GM18519 (cell line): ENCODE results near the gene WNT5B.
"Not testable (repeated sequence)": the region's sequence is repeated elsewhere in the genome, so short reads cannot be mapped to it uniquely, and the experiment has no call there.

Source experiments
- ATAC-seq: cut with Tn5 transposase; IDR thresholded peaks from one replicate; pipeline ENCODE4 v1.9.1; 2021; ENCODE audit warnings: mild to moderate bottlenecking, moderate library complexity; ENCODE audit not compliant: unreplicated experiment, low FRiP score

The WNT5B gene

GRCh38 chr12:1676043-1676442, 47.0 kb downstream of the WNT5B start:
- ATAC-seq = no peak

- no peak for ATAC-seq
Observed at GRCh38 chr12:1680804-1681492, 51.9 kb downstream of the WNT5B start.

GRCh38 chr12:1681493-1681807, 52.4 kb downstream of the WNT5B start:
- ATAC-seq = no peak

- ATAC-seq = no peak
Observed at GRCh38 chr12:1688086-1688710, 59.2 kb downstream of the WNT5B start.

- peak; percentile 86 for ATAC-seq
Observed at GRCh38 chr12:1690578-1691122, 61.6 kb downstream of the WNT5B start, which contains the start of gene ADIPOR2. ADIPOR2 (plus strand) TSS chr12:1691070; CDS start chr12:1754344, 63,274 bp downstream.

GRCh38 chr12:1691123-1692007, 62.3 kb downstream of the WNT5B start:
- peak; percentile 27 for ATAC-seq

- ATAC-seq = no peak
Observed at GRCh38 chr12:1692226-1692625, 63.2 kb downstream of the WNT5B start.

- ATAC-seq = no peak
Observed at GRCh38 chr12:1692895-1693610, 64.0 kb downstream of the WNT5B start.

GRCh38 chr12:1695097-1695496, 66.1 kb downstream of the WNT5B start:
- not testable (repeated sequence) for ATAC-seq

GRCh38 chr12:1695886-1696670, 67.0 kb downstream of the WNT5B start:
- ATAC-seq = no peak

GRCh38 chr12:1696800-1697199, 67.8 kb downstream of the WNT5B start:
- ATAC-seq = no peak
